ENCODE data around the gene CDH13. TPM values are rescaled to one million over a fixed set of nuclear protein-coding genes. Genes with fewer than 3 reads are reported as not detected.

CDH13 gene
- total RNA-seq, 1 experiment from 2014 or later = 0.80 TPM

DNA sequence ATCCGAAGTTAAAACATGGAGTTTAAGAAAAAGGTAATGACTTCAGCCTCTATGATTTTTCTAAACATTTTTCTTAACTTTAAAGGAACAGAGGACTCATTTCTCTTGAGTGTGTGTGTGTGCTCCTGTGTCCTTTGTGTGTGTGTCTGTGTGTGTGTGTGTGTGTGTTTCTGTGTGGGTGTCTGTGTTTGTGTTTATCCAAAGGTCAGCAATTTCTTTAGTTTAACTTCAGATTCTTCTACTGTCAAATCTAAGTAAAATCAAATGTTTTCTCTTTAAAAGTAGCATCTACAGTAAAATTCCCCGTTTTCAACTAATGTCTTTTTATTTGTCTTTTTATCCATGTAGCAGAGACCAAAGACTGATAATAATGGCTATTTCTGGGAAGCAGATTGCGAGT is 1212.8 kb downstream of the CDH13 start:
- Histone ChIP-seq H3K4me3 (ENCODE audit: insufficient read depth, low read depth, low read length) (no peak overlapping the region), H3K36me3 (replicated peaks; ENCODE audit: control insufficient read depth, insufficient read depth, low read length) (no peaks in the 10 kb centered on the region), H3K27me3 (ENCODE audit: control insufficient read depth, insufficient read depth, low read length) (no peaks in the 10 kb centered on the region)
- DNase-seq = no peak

DNA sequence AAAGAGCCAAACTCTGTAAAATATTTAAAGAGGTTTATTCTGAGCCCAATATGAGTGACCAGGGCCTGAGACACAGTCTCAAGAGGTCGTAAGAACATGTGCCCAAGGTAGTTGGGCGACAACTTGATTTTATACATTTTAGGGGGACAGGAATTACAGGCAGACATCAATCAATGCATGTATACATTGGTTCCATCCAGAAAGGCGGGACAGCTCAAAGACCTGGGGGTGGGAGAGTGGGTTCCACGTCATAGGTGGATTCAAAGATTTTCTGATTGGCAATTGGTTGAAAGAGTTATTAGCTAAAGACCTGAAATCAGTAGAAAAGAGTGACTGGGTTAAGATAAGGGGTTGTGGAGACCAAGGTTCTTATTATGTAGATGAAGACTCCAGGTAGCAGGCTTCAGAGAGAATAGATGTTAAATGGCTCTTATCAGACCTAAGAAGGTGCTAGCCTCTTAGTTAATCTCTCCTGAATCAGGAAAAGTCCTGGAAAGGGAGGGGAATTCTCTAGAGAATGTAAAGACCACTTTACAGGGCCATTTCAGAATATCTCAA is 1213.4 kb downstream of the CDH13 start:
- H3K4me3 ChIP-seq (ENCODE audit: insufficient read depth, low read depth, low read length) = no peak overlapping the region
- DNase-seq = no peak

GRCh38 chr16:83842291-83842690 is 1215.5 kb downstream of the CDH13 start:
- no peak for DNase-seq
- no peaks in the 10 kb centered on the region for H3K27me3 ChIP-seq (ENCODE audit: control insufficient read depth, insufficient read depth, low read length)
- no peak overlapping the region for H3K4me3 ChIP-seq (ENCODE audit: insufficient read depth, low read depth, low read length)
- H3K36me3 ChIP-seq (replicated peaks; ENCODE audit: control insufficient read depth, insufficient read depth, low read length) = no peaks in the 10 kb centered on the region

More for the DNA sequence above, 1213.4 kb downstream of the CDH13 start:
- H3K36me3 ChIP-seq (replicated peaks; ENCODE audit: control insufficient read depth, insufficient read depth, low read length) = no peaks in the 10 kb centered on the region
- H3K27me3 ChIP-seq (ENCODE audit: control insufficient read depth, insufficient read depth, low read length) = no peaks in the 10 kb centered on the region

DNA sequence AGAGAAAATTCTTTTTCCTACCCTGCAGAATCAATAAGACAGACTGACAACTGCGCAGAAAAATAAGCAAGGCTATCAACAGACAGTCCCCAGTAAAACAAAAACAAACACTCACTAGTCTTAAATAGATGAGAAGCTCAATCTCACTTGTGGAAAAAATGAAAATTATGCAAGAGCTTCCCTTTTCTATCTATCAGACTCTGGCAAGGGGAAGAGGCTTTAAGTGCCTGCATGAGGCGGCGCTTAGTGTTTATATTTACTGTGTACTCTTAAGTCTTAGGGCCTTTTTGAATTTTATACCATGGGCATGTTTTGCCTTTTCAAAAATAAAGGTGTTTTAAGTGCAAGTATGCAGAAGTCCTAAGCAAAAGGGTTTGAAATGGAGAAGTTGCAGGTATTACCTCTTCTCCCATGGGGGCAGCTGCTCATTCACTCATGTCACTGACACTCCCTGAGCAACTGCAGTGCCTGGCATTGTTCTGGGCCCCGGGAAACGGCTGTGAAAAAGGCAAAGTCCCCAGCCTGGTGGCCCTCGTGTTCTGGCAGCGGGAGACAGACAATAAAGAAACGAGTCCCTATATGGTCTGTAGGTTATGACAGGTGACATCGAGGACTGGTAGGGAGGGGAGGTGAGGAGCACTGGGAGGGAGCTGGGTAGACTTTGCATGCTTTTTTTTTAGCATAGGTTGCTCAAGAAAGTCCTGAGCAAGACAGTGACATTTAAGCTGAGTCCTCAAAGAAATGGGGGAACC is 1216.2 kb downstream of the CDH13 start:
- H3K36me3 ChIP-seq (replicated peaks; ENCODE audit: control insufficient read depth, insufficient read depth, low read length) = no peaks in the 10 kb centered on the region
- H3K4me3 ChIP-seq (ENCODE audit: insufficient read depth, low read depth, low read length) = no peak overlapping the region
- H3K27me3 ChIP-seq (ENCODE audit: control insufficient read depth, insufficient read depth, low read length) = no peaks in the 10 kb centered on the region
- no peak for DNase-seq

DNA sequence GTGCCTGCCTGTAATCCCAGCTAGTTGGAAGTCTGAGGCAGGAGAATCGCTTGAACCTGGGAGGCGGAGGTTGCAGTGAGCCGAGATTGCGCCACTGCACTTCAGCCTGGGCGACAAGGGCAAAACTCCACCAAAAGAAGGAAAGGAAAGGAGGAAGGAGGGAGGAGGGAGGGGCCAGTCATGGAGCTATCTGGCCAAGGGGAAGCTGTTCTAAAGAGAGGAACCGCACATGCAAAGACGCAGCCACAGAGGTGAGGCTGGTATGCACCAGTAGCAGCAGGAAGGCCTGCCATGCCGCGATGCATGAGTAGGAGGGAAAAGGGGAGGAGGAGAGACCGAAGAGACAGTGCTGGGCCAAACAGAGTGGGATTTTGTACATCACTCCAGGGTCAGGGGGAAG is 1216.9 kb downstream of the CDH13 start:
- Histone ChIP-seq H3K27me3 (ENCODE audit: control insufficient read depth, insufficient read depth, low read length) (no peaks in the 10 kb centered on the region), H3K4me3 (ENCODE audit: insufficient read depth, low read depth, low read length) (no peak overlapping the region), H3K36me3 (replicated peaks; ENCODE audit: control insufficient read depth, insufficient read depth, low read length) (no peaks in the 10 kb centered on the region)
- peak; percentile 56 for DNase-seq

DNA sequence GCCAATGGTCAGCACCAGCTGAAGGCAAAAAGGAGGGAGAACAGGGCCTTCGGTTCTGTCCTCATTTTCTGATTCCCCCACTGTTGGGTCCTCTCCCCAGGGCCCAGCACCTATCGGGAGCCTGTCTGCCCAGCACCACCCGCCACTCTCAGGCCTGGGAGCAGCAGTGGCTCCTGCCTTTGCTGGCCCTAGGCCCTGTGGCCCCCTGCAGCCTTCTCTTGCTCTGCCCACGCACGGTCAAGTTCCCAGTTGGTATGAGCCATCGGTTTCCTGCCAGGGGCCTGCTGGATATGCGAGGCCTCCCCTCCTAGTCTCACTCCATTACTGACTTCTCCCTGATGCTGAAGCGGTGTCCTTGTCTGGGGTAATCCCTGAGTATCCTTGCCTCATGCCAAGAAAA is 1218.5 kb downstream of the CDH13 start:
- Histone ChIP-seq H3K27me3 (ENCODE audit: control insufficient read depth, insufficient read depth, low read length) (no peaks in the 10 kb centered on the region), H3K36me3 (replicated peaks; ENCODE audit: control insufficient read depth, insufficient read depth, low read length) (no peaks in the 10 kb centered on the region), H3K4me3 (ENCODE audit: insufficient read depth, low read depth, low read length) (no peak overlapping the region)
- DNase-seq = no peak

DNA sequence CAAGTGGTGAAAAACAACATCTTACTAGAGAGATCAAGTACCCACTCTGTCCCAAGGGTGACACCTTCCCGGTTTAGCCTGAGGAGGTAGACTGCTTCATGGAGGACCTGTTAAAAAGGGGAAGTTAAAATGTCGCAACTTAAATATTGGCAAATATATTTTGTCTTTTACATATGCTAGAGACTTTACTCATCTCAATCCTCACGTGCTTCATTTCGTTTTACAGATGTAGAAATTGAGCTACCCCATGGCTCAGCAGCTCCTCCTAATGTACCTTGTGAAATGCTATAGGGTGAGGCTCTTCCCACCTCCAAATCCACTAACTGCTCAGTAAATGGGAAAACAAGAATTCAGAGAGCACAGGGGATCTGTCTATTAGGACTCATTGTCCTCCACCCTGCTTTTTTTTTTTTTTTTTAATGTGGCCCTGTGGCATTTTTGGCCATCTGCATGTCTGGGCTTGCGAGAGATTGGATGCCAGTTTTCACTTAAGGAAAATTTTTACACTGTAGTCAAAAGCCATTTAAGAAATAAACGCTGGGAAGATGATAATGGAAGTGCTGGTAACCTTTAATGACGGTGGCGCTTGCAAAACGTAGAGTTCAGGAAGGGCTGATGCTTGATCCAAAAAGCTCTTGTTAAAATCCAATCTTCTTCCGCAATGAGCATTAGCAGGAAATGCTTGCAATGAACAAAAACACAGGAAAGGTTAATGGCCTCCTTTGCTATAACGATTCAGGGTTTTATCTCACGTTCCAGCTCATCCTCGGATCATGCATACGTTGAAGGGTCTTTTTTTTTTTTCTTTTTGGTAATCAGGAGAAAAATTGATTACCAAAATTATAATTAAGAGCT is 1220.8 kb downstream of the CDH13 start:
- no peak for DNase-seq
- H3K27me3 ChIP-seq (ENCODE audit: control insufficient read depth, insufficient read depth, low read length) = no peaks in the 10 kb centered on the region
- no peak overlapping the region for H3K4me3 ChIP-seq (ENCODE audit: insufficient read depth, low read depth, low read length)
- no peaks in the 10 kb centered on the region for H3K36me3 ChIP-seq (replicated peaks; ENCODE audit: control insufficient read depth, insufficient read depth, low read length)

DNA sequence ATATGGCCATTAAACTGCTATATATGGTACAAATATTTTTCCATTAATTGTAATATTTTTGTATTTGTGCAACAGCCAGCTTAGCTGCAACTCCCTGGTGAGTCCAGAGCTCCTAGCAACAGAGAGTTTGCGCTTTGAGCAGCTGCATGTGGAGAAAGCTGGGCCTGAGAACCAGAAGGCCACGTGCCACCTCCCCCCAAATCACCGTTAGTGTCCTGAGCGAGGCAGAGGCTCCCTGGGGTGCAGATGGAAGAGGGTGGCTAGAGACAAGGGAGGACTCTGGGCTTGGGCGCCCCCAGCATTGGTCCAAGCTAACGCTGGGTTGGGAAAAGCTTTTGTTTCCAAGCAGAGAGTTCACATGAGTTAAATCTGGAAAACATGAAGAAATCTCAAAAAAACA is 1222.7 kb downstream of the CDH13 start:
- DNase-seq = no peak
- Histone ChIP-seq H3K4me3 (ENCODE audit: insufficient read depth, low read depth, low read length) (no peak overlapping the region), H3K36me3 (replicated peaks; ENCODE audit: control insufficient read depth, insufficient read depth, low read length) (no peaks in the 10 kb centered on the region), H3K27me3 (ENCODE audit: control insufficient read depth, insufficient read depth, low read length) (no peaks in the 10 kb centered on the region)
